ENCODE data around the gene RERG. TPM values are rescaled to one million over a fixed set of nuclear protein-coding genes. Genes with fewer than 3 reads are reported as not detected.

The RERG gene
- total RNA-seq, 4 donors from 2014 or later: 2.9 to 16.5 (median 11.4) TPM

- intact Hi-C loops (cut with DNase I; ENCODE audit: low total_unique reads): no loop called here
- no peak overlapping the region for H3K4me3 ChIP-seq (ENCODE audit: low read depth, poor library complexity, severe bottlenecking)
- WGBS, 2 donors: 60 to 63% methylated on average over 3 of the region's 3 CpGs
- DNase-seq (ENCODE audit: low spot score in 2 of 2): no peak
- TF ChIP-seq POLR2A (IDR thresholded peaks at IDR 0.05): no peak
- TF ChIP-seq, protein P1, sequence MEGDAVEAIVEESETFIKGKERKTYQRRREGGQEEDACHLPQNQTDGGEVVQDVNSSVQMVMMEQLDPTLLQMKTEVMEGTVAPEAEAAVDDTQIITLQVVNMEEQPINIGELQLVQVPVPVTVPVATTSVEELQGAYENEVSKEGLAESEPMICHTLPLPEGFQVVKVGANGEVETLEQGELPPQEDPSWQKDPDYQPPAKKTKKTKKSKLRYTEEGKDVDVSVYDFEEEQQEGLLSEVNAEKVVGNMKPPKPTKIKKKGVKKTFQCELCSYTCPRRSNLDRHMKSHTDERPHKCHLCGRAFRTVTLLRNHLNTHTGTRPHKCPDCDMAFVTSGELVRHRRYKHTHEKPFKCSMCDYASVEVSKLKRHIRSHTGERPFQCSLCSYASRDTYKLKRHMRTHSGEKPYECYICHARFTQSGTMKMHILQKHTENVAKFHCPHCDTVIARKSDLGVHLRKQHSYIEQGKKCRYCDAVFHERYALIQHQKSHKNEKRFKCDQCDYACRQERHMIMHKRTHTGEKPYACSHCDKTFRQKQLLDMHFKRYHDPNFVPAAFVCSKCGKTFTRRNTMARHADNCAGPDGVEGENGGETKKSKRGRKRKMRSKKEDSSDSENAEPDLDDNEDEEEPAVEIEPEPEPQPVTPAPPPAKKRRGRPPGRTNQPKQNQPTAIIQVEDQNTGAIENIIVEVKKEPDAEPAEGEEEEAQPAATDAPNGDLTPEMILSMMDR (IDR thresholded peaks at IDR 0.05): no peak
These were observed 27.3 kb downstream of the RERG start for GRCh38 chr12:15193946-15194345.

GRCh38 chr12:15192720-15193119, 28.5 kb downstream of the RERG start:
- DNase-seq (ENCODE audit: low spot score in 2 of 2): no peak
- no peak for TF ChIP-seq POLR2A (IDR thresholded peaks at IDR 0.05)
- TF ChIP-seq, protein P1 (IDR thresholded peaks at IDR 0.05): no peak
- intact Hi-C loops (cut with DNase I; ENCODE audit: low total_unique reads): no loop called here
- H3K4me3 ChIP-seq (ENCODE audit: low read depth, poor library complexity, severe bottlenecking): no peak overlapping the region
- WGBS, 2 donors: 84 to 92% methylated on average over 3 of the region's 3 CpGs

DNA sequence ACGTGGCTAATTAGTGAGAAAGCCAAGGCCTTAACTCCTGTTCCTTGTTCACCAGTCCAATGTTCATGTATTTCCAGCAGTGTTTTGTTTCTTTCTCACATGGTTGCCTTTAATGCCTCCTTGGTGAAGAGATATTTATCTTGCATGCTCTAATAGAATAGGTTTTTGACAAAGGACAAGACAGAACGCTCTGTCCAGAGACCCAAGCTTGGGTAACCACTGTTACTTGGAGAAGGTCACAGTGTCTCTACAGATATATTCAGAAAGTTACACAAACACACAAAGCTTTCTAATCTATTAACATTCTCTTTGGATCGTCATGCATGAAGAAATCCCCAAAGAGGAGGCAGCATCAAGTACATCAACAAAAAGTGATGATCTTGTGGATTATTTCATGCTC, 33.1 kb downstream of the RERG start:
- H3K4me3 ChIP-seq (ENCODE audit: low read depth, poor library complexity, severe bottlenecking): no peak overlapping the region
- intact Hi-C loops (cut with DNase I; ENCODE audit: low total_unique reads): no loop called here
- 90 to 91% methylated on average over 3 of the region's 3 CpGs for WGBS, 2 donors
- no peak for TF ChIP-seq POLR2A (IDR thresholded peaks at IDR 0.05)
- TF ChIP-seq, protein P1 (IDR thresholded peaks at IDR 0.05): no peak
- DNase-seq (ENCODE audit: low spot score in 2 of 2): no peak

DNA sequence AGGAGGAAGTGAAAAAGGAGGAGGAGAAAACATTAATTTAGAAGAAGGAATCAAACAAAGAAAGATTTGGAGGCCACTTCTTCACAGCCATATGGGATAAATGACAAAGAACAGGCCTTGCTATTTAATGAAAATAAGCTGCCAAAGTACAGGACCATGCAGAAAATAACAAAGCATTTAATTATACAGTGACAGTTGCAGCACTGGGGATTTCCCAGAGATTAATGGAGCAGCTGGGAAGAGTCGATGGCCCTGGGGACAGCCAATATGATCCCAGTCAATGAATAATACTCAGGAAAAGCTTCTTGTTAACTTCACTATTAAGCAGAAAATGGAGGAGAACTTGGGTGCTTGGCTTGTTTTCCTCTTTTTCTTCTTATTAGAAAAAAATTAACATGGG, 34.6 kb downstream of the RERG start:
- H3K4me3 ChIP-seq (ENCODE audit: low read depth, poor library complexity, severe bottlenecking): no peak overlapping the region
- no peak for DNase-seq (ENCODE audit: low spot score in 2 of 2)
- intact Hi-C loops (cut with DNase I; ENCODE audit: low total_unique reads): no loop called here
- 5 to 18% methylated on average over 1 of the region's 1 CpG for WGBS, 2 donors
- TF ChIP-seq POLR2A (IDR thresholded peaks at IDR 0.05): no peak
- TF ChIP-seq, protein P1 (IDR thresholded peaks at IDR 0.05): no peak

GRCh38 chr12:15184484-15184883, 36.7 kb downstream of the RERG start:
- TF ChIP-seq, protein P1 (IDR thresholded peaks at IDR 0.05): no peak
- no peak for TF ChIP-seq POLR2A (IDR thresholded peaks at IDR 0.05)
- intact Hi-C loops (cut with DNase I; ENCODE audit: low total_unique reads): no loop called here
- H3K4me3 ChIP-seq (ENCODE audit: low read depth, poor library complexity, severe bottlenecking): no peak overlapping the region
- WGBS, 2 donors: 50 to 62% methylated on average over 4 of the region's 4 CpGs
- DNase-seq (ENCODE audit: low spot score in 2 of 2): no peak

DNA sequence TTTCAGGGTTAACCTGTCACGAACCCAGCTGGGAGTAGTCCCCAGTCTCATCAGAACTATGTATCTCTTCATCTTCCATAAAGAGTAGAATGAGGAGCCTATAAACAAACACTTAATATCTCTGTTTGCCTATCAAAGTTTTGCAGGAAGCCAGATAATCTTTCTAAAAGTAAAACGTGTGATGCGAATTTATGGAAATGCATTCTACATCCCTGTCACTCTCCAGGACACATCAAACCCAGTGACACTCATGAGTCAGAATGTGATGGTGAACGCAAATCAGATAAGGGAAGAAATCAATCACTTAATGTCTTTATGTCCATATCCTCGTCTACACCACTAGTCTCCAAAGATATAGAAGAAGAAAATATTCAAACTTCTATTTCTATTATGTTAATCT, 37.4 kb downstream of the RERG start:
- no peak overlapping the region for H3K4me3 ChIP-seq (ENCODE audit: low read depth, poor library complexity, severe bottlenecking)
- TF ChIP-seq, protein P1 (IDR thresholded peaks at IDR 0.05): no peak
- TF ChIP-seq POLR2A (IDR thresholded peaks at IDR 0.05): no peak
- intact Hi-C loops (cut with DNase I; ENCODE audit: low total_unique reads): no loop called here
- 57 to 59% methylated on average over 5 of the region's 5 CpGs for WGBS, 2 donors
- no peak for DNase-seq (ENCODE audit: low spot score in 2 of 2)

All from lower leg skin (tissue), 4 donors.